IMR-90 (cell line): ENCODE data around the gene SYNE1. TPM values are rescaled to one million over a fixed set of nuclear protein-coding genes. Genes with fewer than 3 reads are reported as not detected.

Source experiments
- ATAC-seq: fragments of 200-7000 bp; cut with Tn5 transposase; 2 replicates; pipeline ENCODE4 v1.9.1; 2020; ENCODE audit warnings: low read depth, mild to moderate bottlenecking, moderate library complexity
- BruUV-seq: library from RNA; stranded (reverse); fragments of 400-500 nt; replicated peaks from 2 replicates; lab custom pipeline; 2021; lab: Mats Ljungman, UMichigan
- CTCF ChIA-PET: fragments of 300-600 bp; formaldehyde crosslinking; extraction: SDS; loops from one replicate; lab custom pipeline; 2021; ENCODE audit warnings: antibody characterized with exemption; lab: Yijun Ruan, JAX
- POLR2A ChIA-PET: fragments of 300-600 bp; sonication (Branson Sonifier 250); formaldehyde crosslinking; loops from one replicate; lab custom pipeline; 2022; ENCODE audit warnings: antibody characterized with exemption; ENCODE audit not compliant: unreplicated experiment; lab: Charles Lee
- DNase-seq: peaks from one replicate; pipeline ENCODE4 v3.0.0; 2013
- H2AFZ ChIP-seq: replicated peaks from 2 replicates; pipeline ENCODE3; 2013; ENCODE audit warnings: low read length, mild to moderate bottlenecking; ENCODE audit not compliant: poor library complexity
- H2AK5ac ChIP-seq: 2 replicates; pipeline ENCODE4 v1.6.1; 2013; ENCODE audit warnings: low read depth, low read length, inconsistent platforms
- H2AK9ac ChIP-seq: replicated peaks from 2 replicates; pipeline ENCODE3; 2013; ENCODE audit warnings: mild to moderate bottlenecking, low read depth, low read length, moderate library complexity; ENCODE audit not compliant: poor library complexity
- H2BK120ac ChIP-seq: 2 replicates; pipeline ENCODE4 v1.6.1; 2013; ENCODE audit warnings: low read depth, low read length, inconsistent platforms
- H2BK15ac ChIP-seq: 3 replicates; pipeline ENCODE4 v1.6.1; 2013; ENCODE audit warnings: low read depth, low read length, inconsistent platforms
- H2BK20ac ChIP-seq: 2 replicates; pipeline ENCODE4 v1.6.1; 2013; ENCODE audit warnings: low read depth, mild to moderate bottlenecking, inconsistent platforms, low read length, moderate library complexity
- H2BK5ac ChIP-seq: 2 replicates; pipeline ENCODE4 v1.6.1; 2013; ENCODE audit warnings: mild to moderate bottlenecking, low read depth, low read length, inconsistent platforms; ENCODE audit not compliant: poor library complexity, severe bottlenecking
- H3K14ac ChIP-seq: replicated peaks from 2 replicates; pipeline ENCODE4 v1.6.1; 2013; ENCODE audit warnings: low read depth, low read length, inconsistent platforms
- H3K18ac ChIP-seq: 2 replicates; pipeline ENCODE4 v1.6.1; 2013; ENCODE audit warnings: low read depth, low read length, control low read depth
- H3K23ac ChIP-seq: 2 replicates; pipeline ENCODE4 v1.6.1; 2013; ENCODE audit warnings: low read depth, low read length, inconsistent platforms
- H3K27ac ChIP-seq: 2 replicates; pipeline ENCODE4 v1.5.1; 2013; ENCODE audit warnings: mild to moderate bottlenecking, control low read depth, low read length; ENCODE audit not compliant: insufficient read depth
- H3K27me3 ChIP-seq: 2 replicates; pipeline ENCODE4 v1.6.1; 2013; ENCODE audit warnings: low read length; ENCODE audit not compliant: control insufficient read depth, insufficient read depth
- H3K36me3 ChIP-seq: 2 replicates; pipeline ENCODE4 v1.6.1; 2013; ENCODE audit warnings: low read length, mixed read lengths; ENCODE audit not compliant: control insufficient read depth, insufficient read depth
- H3K4ac ChIP-seq: 2 replicates; pipeline ENCODE4 v1.6.1; 2013; ENCODE audit warnings: low read depth, low read length, inconsistent platforms
- H3K4me1 ChIP-seq: 2 replicates; pipeline ENCODE4 v1.6.1; 2013; ENCODE audit warnings: low read length, mixed read lengths; ENCODE audit not compliant: control insufficient read depth, insufficient read depth
- H3K4me2 ChIP-seq: 2 replicates; pipeline ENCODE4 v1.6.1; 2013; ENCODE audit warnings: low read depth, mild to moderate bottlenecking, control low read depth, low read length, moderate library complexity
- H3K4me3 ChIP-seq: 2 replicates; pipeline ENCODE4 v1.5.1; 2013; ENCODE audit warnings: low read depth, mild to moderate bottlenecking, control low read depth, low read length, moderate library complexity; ENCODE audit not compliant: insufficient read depth
- H3K56ac ChIP-seq: 2 replicates; pipeline ENCODE4 v1.6.1; 2013; ENCODE audit warnings: low read length, inconsistent platforms; ENCODE audit not compliant: insufficient read depth; ENCODE audit errors: extremely low read depth
- H3K79me1 ChIP-seq, 2 experiments: 2 replicates each; pipeline ENCODE4 v1.6.1; 2013; ENCODE audit warnings: low read length in 2 of 2, inconsistent platforms in 1 of 2, low read depth in 1 of 2
- H3K9ac ChIP-seq: 2 replicates; pipeline ENCODE4 v1.6.1; 2013; ENCODE audit warnings: low read depth, low read length, control low read depth
- H3K9me1 ChIP-seq: 2 replicates; pipeline ENCODE4 v1.6.1; 2013; ENCODE audit warnings: low read length, inconsistent platforms; ENCODE audit not compliant: insufficient read depth
- H3K9me3 ChIP-seq: 2 replicates; pipeline ENCODE4 v1.6.1; 2013; ENCODE audit warnings: low read length; ENCODE audit not compliant: control insufficient read depth, insufficient read depth
- H4K20me1 ChIP-seq: 2 replicates; pipeline ENCODE4 v1.6.1; 2013; ENCODE audit warnings: low read length, inconsistent platforms; ENCODE audit not compliant: insufficient read depth
- H4K5ac ChIP-seq: 2 replicates; pipeline ENCODE4 v1.6.1; 2013; ENCODE audit warnings: mild to moderate bottlenecking, low read depth, low read length, control low read depth
- H4K8ac ChIP-seq, 2 experiments: 2 replicates each; pipeline ENCODE4 v1.6.1; 2013; ENCODE audit warnings: low read depth in 2 of 2, low read length in 2 of 2, control low read depth in 1 of 2, inconsistent platforms in 1 of 2
- H4K91ac ChIP-seq: 2 replicates; pipeline ENCODE4 v1.6.1; 2013; ENCODE audit warnings: low read depth, low read length, inconsistent platforms; ENCODE audit not compliant: insufficient read depth
- BHLHE40 ChIP-seq: fragments of 150-350 bp; IDR thresholded peaks from 2 replicates; pipeline ENCODE4 v1.6.1; 2016; ENCODE audit warnings: mild to moderate bottlenecking, low read depth, low read length
- CEBPB ChIP-seq: IDR thresholded peaks from 2 replicates; pipeline ENCODE4 v1.6.1; 2012; ENCODE audit warnings: low read depth, low read length, improper control_type of control experiment
- CHD1 ChIP-seq: IDR thresholded peaks from 2 replicates; pipeline ENCODE4 v1.6.1; 2012; ENCODE audit warnings: low read depth, low read length, improper control_type of control experiment
- FOS ChIP-seq: fragments of 150-350 bp; IDR thresholded peaks from 2 replicates; pipeline ENCODE4 v1.6.1; 2016; ENCODE audit warnings: low read depth, low read length
- MAFK ChIP-seq: IDR thresholded peaks from 2 replicates; pipeline ENCODE4 v1.6.1; 2012; ENCODE audit warnings: low read depth, low read length, improper control_type of control experiment
- MAZ ChIP-seq: IDR thresholded peaks from 2 replicates; pipeline ENCODE4 v1.6.1; 2012; ENCODE audit warnings: low read depth, mild to moderate bottlenecking, low read length, improper control_type of control experiment, moderate library complexity, borderline replicate concordance
- MXI1 ChIP-seq: IDR thresholded peaks from 2 replicates; pipeline ENCODE4 v1.6.1; 2012; ENCODE audit warnings: low read depth, mild to moderate bottlenecking, low read length, moderate library complexity, borderline replicate concordance
- NFE2L2 ChIP-seq: fragments of 150-350 bp; IDR thresholded peaks from 2 replicates; pipeline ENCODE4 v1.6.1; 2016; ENCODE audit warnings: low read depth, mild to moderate bottlenecking, low read length
- POLR2A ChIP-seq: IDR thresholded peaks from 2 replicates; pipeline ENCODE4 v1.6.1; 2012; ENCODE audit warnings: mild to moderate bottlenecking, low read depth, low read length
- RAD21 ChIP-seq: IDR thresholded peaks from 2 replicates; pipeline ENCODE4 v1.6.1; 2012; ENCODE audit warnings: low read length, improper control_type of control experiment
- RCOR1 ChIP-seq: IDR thresholded peaks from 2 replicates; pipeline ENCODE4 v1.6.1; 2012; ENCODE audit warnings: mild to moderate bottlenecking, low read length, improper control_type of control experiment; ENCODE audit not compliant: insufficient replicate concordance
- RFX5 ChIP-seq: IDR thresholded peaks from 2 replicates; pipeline ENCODE4 v1.8.0; 2012; ENCODE audit warnings: low read depth, mild to moderate bottlenecking, low read length, moderate library complexity
- SMC3 ChIP-seq: fragments of 150-350 bp; IDR thresholded peaks from 2 replicates; pipeline ENCODE4 v1.6.1; 2016; ENCODE audit warnings: low read depth, mild to moderate bottlenecking, antibody characterized with exemption, low read length, moderate library complexity
- WGBS, 2 experiments: methylation state at CpG; one replicate each; pipeline versions ENCODE4 v1.1.5 to v1.1.7; 2013; ENCODE audit warnings: missing lambda C conversion rate in 2 of 2; ENCODE audit not compliant: insufficient read length in 1 of 2; ENCODE audit errors: extremely low coverage in 2 of 2; 5-methylcytosine and 5-hydroxymethylcytosine counted together
- dilution Hi-C: fragments of 300-500 bp; cut with HindIII; formaldehyde crosslinking; loops from one replicate; pipeline ENCODE4 v1.14.3; 2018; ENCODE audit warnings: low sequenced_read_pairs; ENCODE audit not compliant: unreplicated experiment
- in situ Hi-C: fragments of 300-500 bp; cut with MboI; formaldehyde crosslinking; loops from 3 replicates; pipeline ENCODE4 v1.14.3; 2019; ENCODE audit warnings: low sequenced_read_pairs, inconsistent platforms, mixed read lengths
- intact Hi-C: fragments of 100-400 bp; cut with micrococcal nuclease; formaldehyde crosslinking; loops from 2 replicates; pipeline ENCODE4 v1.10.0; 2022
- polyA plus RNA-seq, 3 experiments: library from polyadenylated mRNA; depleted of rRNA; stranded (reverse); fragments of >200 nt; gene quantifications; 2 replicates each; pipeline ENCODE4 v1.2.3, GENCODE V29; 2012; ENCODE audit warnings: low replicate concordance in 1 of 3
- total RNA-seq: library from RNA; depleted of rRNA; stranded (reverse); fragments of >200 nt; gene quantifications from 2 replicates; pipeline ENCODE4 v1.2.3, GENCODE V29; 2012
- TF ChIP-seq, protein P1 (sequence below): conservative IDR thresholded peaks from 2 replicates; pipeline ENCODE4 v1.5.1; 2012; ENCODE audit warnings: mild to moderate bottlenecking, low read depth, low read length, improper control_type of control experiment
- TF ChIP-seq, protein P2 (sequence below): fragments of 150-350 bp; IDR thresholded peaks from 2 replicates; pipeline ENCODE4 v1.6.1; 2016; ENCODE audit warnings: low read depth, mild to moderate bottlenecking, low read length, moderate library complexity, borderline replicate concordance
- TF ChIP-seq, protein P3 (sequence below): fragments of 150-350 bp; IDR thresholded peaks from 2 replicates; pipeline ENCODE4 v1.6.1; 2017; ENCODE audit warnings: mild to moderate bottlenecking, antibody characterized with exemption, low read length, low read depth

The SYNE1 gene
- total and polyA plus RNA-seq, 2 of the 4 experiments (the other 2 are of a cell fraction): 34.1 to 159 TPM

DNA sequence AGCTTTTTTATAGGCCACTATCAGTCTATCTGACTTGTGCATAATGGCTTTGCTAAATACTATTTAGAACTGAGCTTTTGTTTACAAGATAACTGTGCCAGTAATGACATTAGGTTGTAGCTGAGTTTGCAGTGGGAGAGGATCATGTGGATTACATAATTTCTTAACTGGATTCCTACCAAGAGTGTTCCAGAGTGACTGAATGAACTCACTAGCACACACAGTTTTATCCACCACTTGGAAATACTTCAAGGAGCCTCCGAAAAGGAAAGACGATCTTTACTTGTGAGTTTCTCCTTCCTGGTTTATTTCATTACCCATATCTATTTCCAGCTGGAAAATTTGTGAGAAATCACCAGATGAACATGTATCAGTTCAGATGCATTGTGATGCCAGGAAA, 10.9 kb upstream of the SYNE1 start:
- no peaks in the 10 kb centered on the region for H3K9me1 ChIP-seq
- no peak overlapping the region for H3K23ac ChIP-seq
- H3K9me3 ChIP-seq: no peaks in the 10 kb centered on the region
- no peak overlapping the region for H4K91ac ChIP-seq
- in situ Hi-C loops: no loop called here
- H2AK9ac ChIP-seq: no peak overlapping the region
- no peaks in the 10 kb centered on the region for H3K79me1 ChIP-seq
- H3K4ac ChIP-seq: no peak overlapping the region
- H2BK20ac ChIP-seq: no peak overlapping the region
- dilution Hi-C loops: no loop called here
- no peak overlapping the region for H3K4me3 ChIP-seq
- no peak overlapping the region for H2AK5ac ChIP-seq
- no TSS peak for BruUV-seq
- H3K4me2 ChIP-seq: no peak overlapping the region; the same call in 1 of the 2 replicates
- H2BK5ac ChIP-seq: no peak overlapping the region
- no peaks in the 10 kb centered on the region for H4K20me1 ChIP-seq
- no peak overlapping the region for H3K9ac ChIP-seq
- H3K27ac ChIP-seq: no peak overlapping the region
- ChIA-PET POLR2A (no interaction called here), CTCF (interaction anchor here (0.5 to 1.1 kb wide), 2 partner anchors 24 to 38 kb away, joined by 3 to 4 read pairs; no protein-coding TSS in a partner anchor)
- H3K14ac ChIP-seq: no peak overlapping the region
- no peak overlapping the region for H4K8ac ChIP-seq
- H2BK15ac ChIP-seq: no peak overlapping the region
- no peak overlapping the region for H4K5ac ChIP-seq
- H3K36me3 ChIP-seq: no peaks in the 10 kb centered on the region
- intact Hi-C loops: no loop called here
- no peak overlapping the region for H2BK120ac ChIP-seq
- no peak overlapping the region for H3K56ac ChIP-seq
- no peak overlapping the region for H3K18ac ChIP-seq
- no peaks in the 10 kb centered on the region for H3K27me3 ChIP-seq
- H2AFZ ChIP-seq: no peak overlapping the region
- no peaks in the 10 kb centered on the region for H3K4me1 ChIP-seq
- no CpG with 5 or more reads among the region's 2 CpGs for WGBS, 2 experiments
- DNase-seq (peak; percentile 63), ATAC-seq (peak; percentile 69)
- TF ChIP-seq, protein P1, sequence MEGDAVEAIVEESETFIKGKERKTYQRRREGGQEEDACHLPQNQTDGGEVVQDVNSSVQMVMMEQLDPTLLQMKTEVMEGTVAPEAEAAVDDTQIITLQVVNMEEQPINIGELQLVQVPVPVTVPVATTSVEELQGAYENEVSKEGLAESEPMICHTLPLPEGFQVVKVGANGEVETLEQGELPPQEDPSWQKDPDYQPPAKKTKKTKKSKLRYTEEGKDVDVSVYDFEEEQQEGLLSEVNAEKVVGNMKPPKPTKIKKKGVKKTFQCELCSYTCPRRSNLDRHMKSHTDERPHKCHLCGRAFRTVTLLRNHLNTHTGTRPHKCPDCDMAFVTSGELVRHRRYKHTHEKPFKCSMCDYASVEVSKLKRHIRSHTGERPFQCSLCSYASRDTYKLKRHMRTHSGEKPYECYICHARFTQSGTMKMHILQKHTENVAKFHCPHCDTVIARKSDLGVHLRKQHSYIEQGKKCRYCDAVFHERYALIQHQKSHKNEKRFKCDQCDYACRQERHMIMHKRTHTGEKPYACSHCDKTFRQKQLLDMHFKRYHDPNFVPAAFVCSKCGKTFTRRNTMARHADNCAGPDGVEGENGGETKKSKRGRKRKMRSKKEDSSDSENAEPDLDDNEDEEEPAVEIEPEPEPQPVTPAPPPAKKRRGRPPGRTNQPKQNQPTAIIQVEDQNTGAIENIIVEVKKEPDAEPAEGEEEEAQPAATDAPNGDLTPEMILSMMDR: no peak
- TF ChIP-seq SMC3: no peak
- no peak for TF ChIP-seq POLR2A
- no peak for TF ChIP-seq NFE2L2
- TF ChIP-seq MXI1: no peak
- no peak for TF ChIP-seq FOS
- no peak for TF ChIP-seq CHD1
- no peak for TF ChIP-seq BHLHE40
- no peak for TF ChIP-seq RAD21
- no peak for TF ChIP-seq MAFK
- no peak for TF ChIP-seq MAZ
- no peak for TF ChIP-seq CEBPB
- TF ChIP-seq, protein P2, sequence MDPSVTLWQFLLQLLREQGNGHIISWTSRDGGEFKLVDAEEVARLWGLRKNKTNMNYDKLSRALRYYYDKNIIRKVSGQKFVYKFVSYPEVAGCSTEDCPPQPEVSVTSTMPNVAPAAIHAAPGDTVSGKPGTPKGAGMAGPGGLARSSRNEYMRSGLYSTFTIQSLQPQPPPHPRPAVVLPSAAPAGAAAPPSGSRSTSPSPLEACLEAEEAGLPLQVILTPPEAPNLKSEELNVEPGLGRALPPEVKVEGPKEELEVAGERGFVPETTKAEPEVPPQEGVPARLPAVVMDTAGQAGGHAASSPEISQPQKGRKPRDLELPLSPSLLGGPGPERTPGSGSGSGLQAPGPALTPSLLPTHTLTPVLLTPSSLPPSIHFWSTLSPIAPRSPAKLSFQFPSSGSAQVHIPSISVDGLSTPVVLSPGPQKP: no peak
- TF ChIP-seq RFX5: no peak
- TF ChIP-seq, protein P3, sequence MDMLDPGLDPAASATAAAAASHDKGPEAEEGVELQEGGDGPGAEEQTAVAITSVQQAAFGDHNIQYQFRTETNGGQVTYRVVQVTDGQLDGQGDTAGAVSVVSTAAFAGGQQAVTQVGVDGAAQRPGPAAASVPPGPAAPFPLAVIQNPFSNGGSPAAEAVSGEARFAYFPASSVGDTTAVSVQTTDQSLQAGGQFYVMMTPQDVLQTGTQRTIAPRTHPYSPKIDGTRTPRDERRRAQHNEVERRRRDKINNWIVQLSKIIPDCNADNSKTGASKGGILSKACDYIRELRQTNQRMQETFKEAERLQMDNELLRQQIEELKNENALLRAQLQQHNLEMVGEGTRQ: no peak
- TF ChIP-seq RCOR1: no peak
